Liver (tissue), 9 donors: Measurements from ENCODE around the gene ZNF423. TPM values are rescaled to one million over a fixed set of nuclear protein-coding genes. Genes with fewer than 3 reads are reported as not detected.

Source experiments
- DNase-seq: peaks from one replicate; pipeline ENCODE4 v3.0.0-alpha.2; 2017; ENCODE audit warnings: low spot score
- H3K27ac ChIP-seq, 2 donors: one replicate each; pipeline ENCODE4 v1.7.0; 2013; ENCODE audit warnings: inconsistent platforms in 2 of 2, low read length in 2 of 2, control low read depth in 1 of 2, low read depth in 1 of 2, mild to moderate bottlenecking in 1 of 2
- H3K27me3 ChIP-seq, 4 donors: one replicate each; pipeline versions ENCODE4 v1.6.1 to v1.7.0; 2013; ENCODE audit warnings: low read length in 3 of 4, inconsistent platforms in 1 of 4, mild to moderate bottlenecking in 1 of 4, moderate library complexity in 1 of 4; ENCODE audit not compliant: control insufficient read depth in 4 of 4, insufficient read depth in 4 of 4
- H3K36me3 ChIP-seq, 4 donors: one replicate each; pipeline versions ENCODE4 v1.6.1 to v1.7.0; 2013; ENCODE audit warnings: low read length in 3 of 4, mild to moderate bottlenecking in 3 of 4, low read depth in 1 of 4, moderate library complexity in 1 of 4; ENCODE audit not compliant: control insufficient read depth in 4 of 4, insufficient read depth in 3 of 4
- H3K4me1 ChIP-seq, 4 donors: one replicate each; pipeline versions ENCODE4 v1.6.1 to v1.7.0; 2013; ENCODE audit warnings: low read length in 3 of 4, mild to moderate bottlenecking in 3 of 4, moderate library complexity in 1 of 4; ENCODE audit not compliant: control insufficient read depth in 4 of 4, insufficient read depth in 4 of 4
- H3K4me3 ChIP-seq, 3 donors: one replicate each; pipeline versions ENCODE4 v1.6.1 to v1.7.0; 2013; ENCODE audit warnings: low read length in 3 of 3, control low read depth in 1 of 3, low read depth in 1 of 3, mild to moderate bottlenecking in 1 of 3
- H3K9ac ChIP-seq, 2 donors: one replicate each; pipeline ENCODE4 v1.7.0; 2013; ENCODE audit warnings: low read length in 2 of 2, mild to moderate bottlenecking in 2 of 2, moderate library complexity in 2 of 2, control low read depth in 1 of 2, low read depth in 1 of 2
- H3K9me3 ChIP-seq, 4 donors: one replicate each; pipeline versions ENCODE4 v1.6.1 to v1.7.0; 2013; ENCODE audit warnings: low read length in 3 of 4; ENCODE audit not compliant: control insufficient read depth in 4 of 4
- ATF3 ChIP-seq: IDR thresholded peaks from 2 replicates; pipeline ENCODE4 v1.6.1; 2016; ENCODE audit warnings: antibody characterized with exemption
- CTCF ChIP-seq: fragments of 150-350 bp; IDR thresholded peaks from 2 replicates; pipeline ENCODE4 v1.5.1; 2017; ENCODE audit warnings: improper control_type of control experiment, low read depth, low read length; ENCODE audit not compliant: missing input control
- EGR1 ChIP-seq, 2 donors: IDR thresholded peaks; 2 replicates each; pipeline ENCODE4 v1.6.1; 2016 to 2018; ENCODE audit warnings: antibody characterized with exemption in 2 of 2, low read depth in 2 of 2
- FOXA1 ChIP-seq: IDR thresholded peaks from 2 replicates; pipeline ENCODE4 v1.6.1; 2016; ENCODE audit warnings: antibody characterized with exemption
- FOXA2 ChIP-seq: IDR thresholded peaks from 2 replicates; pipeline ENCODE4 v1.6.1; 2016; ENCODE audit warnings: antibody characterized with exemption
- GABPA ChIP-seq, 2 donors: IDR thresholded peaks in 1 of 2; conservative IDR thresholded peaks in 1 of 2; 2 replicates each; pipeline ENCODE4 v1.6.1; 2016; ENCODE audit warnings: antibody characterized with exemption in 2 of 2, mild to moderate bottlenecking in 1 of 2, moderate library complexity in 1 of 2
- HNF4A ChIP-seq, 2 donors: conservative IDR thresholded peaks; 2 replicates each; pipeline ENCODE4 v1.6.1; 2016; ENCODE audit warnings: antibody characterized with exemption in 2 of 2, mild to moderate bottlenecking in 2 of 2
- HNF4G ChIP-seq: IDR thresholded peaks from 2 replicates; pipeline ENCODE4 v1.6.1; 2016; ENCODE audit warnings: antibody characterized with exemption
- JUND ChIP-seq, 2 donors: IDR thresholded peaks; 2 replicates each; pipeline ENCODE4 v1.6.1; 2016; ENCODE audit warnings: antibody characterized with exemption in 2 of 2
- MAX ChIP-seq: IDR thresholded peaks from 2 replicates; pipeline ENCODE4 v1.6.1; 2016; ENCODE audit warnings: antibody characterized with exemption
- NR2F2 ChIP-seq: IDR thresholded peaks from 2 replicates; pipeline ENCODE4 v1.6.1; 2016; ENCODE audit warnings: antibody characterized with exemption
- RAD21 ChIP-seq, 2 donors: IDR thresholded peaks; 2 replicates each; pipeline ENCODE4 v1.6.1; 2016; ENCODE audit warnings: antibody characterized with exemption in 2 of 2, mild to moderate bottlenecking in 2 of 2
- REST ChIP-seq: IDR thresholded peaks from 2 replicates; pipeline ENCODE4 v1.6.1; 2016; ENCODE audit warnings: antibody characterized with exemption, mild to moderate bottlenecking
- RXRA ChIP-seq, 2 donors: IDR thresholded peaks; 2 replicates each; pipeline ENCODE4 v1.6.1; 2017 to 2018; ENCODE audit warnings: antibody characterized with exemption in 2 of 2, mild to moderate bottlenecking in 1 of 2
- SP1 ChIP-seq: IDR thresholded peaks from 2 replicates; pipeline ENCODE4 v1.6.1; 2018; ENCODE audit warnings: antibody characterized with exemption, mild to moderate bottlenecking
- TAF1 ChIP-seq: conservative IDR thresholded peaks from 2 replicates; pipeline ENCODE4 v1.6.1; 2016; ENCODE audit warnings: antibody characterized with exemption, mild to moderate bottlenecking
- YY1 ChIP-seq: IDR thresholded peaks from 2 replicates; pipeline ENCODE4 v1.6.1; 2016; ENCODE audit warnings: antibody characterized with exemption, mild to moderate bottlenecking
- ZBTB33 ChIP-seq: IDR thresholded peaks from 2 replicates; pipeline ENCODE4 v1.6.1; 2016; ENCODE audit warnings: antibody characterized with exemption
- WGBS: extraction: QIAGEN DNeasy Blood & Tissue Kit; methylation state at CpG from one replicate; pipeline ENCODE4 v1.1.7; 2013; 5-methylcytosine and 5-hydroxymethylcytosine counted together
- polyA plus RNA-seq, 2 donors: library from polyadenylated mRNA; stranded (reverse) in 1 of 2; unstranded in 1 of 2; fragments of 200-250 nt in 1 of 2; fragments of >200 nt in 1 of 2; fragmentation: Nextera tagmentation in 1 of 2; extraction: Ambion mirVana in 1 of 2; gene quantifications; one replicate each; pipeline versions ENCODE4 v1.2.1 to v1.2.3, GENCODE V29; 2013 to 2015
- total RNA-seq, 2 donors: library from RNA; depleted of rRNA; stranded (reverse); fragments of >200 nt; gene quantifications; one replicate each; pipeline ENCODE4 v1.2.3, GENCODE V29; 2014
- donor health status: healthy.
- donor health status: healthy.
- donor health status: healthy.
- donor health status: healthy.
- donor health status: healthy.

ZNF423 gene
- total and polyA plus RNA-seq, 4 donors: 0.24 to 1.6 (median 0.39) TPM

DNA sequence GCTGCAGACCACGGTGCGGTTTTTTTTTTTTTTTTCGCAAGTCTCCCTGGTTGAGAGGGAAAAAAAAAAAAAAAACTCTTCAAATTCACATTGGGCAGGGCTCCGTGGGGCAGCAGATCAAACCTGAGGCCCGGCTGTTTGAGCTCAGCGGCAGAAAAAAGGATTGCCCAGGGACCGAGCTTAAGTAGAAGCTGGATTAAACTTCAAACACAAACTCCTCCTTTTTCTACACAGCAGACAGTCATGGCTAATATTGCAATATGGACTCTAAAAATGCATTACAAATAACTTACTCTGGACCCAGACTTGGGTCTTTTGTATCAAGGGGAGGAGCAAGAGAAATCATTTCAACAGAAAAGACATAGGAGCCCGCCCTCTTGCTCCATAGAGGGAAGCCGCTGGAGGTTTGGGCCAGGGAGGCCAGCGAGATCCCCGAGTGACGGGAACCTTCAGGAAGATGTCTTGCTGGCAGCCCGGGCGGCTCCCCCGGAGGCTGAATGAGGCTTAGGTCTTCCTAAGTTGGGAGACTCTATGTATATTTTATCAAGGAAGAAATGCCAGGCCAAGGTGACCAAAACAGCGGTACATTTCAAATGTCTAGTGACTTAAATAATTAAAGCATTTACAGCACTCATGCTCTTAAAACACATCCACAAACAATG, 167.7 kb downstream of the ZNF423 start:
- Histone ChIP-seq H3K36me3 (no peaks in the 10 kb centered on the region), H3K27me3 (no peaks in the 10 kb centered on the region), H3K4me3 (no peak overlapping the region), H3K9ac (no peak overlapping the region), H3K27ac (no peak overlapping the region), H3K4me1 (no peaks in the 10 kb centered on the region), H3K9me3 (no peaks in the 10 kb centered on the region)
- no peak for TF ChIP-seq NR2F2
- WGBS: 82% methylated on average over 16 of the region's 16 CpGs
- DNase-seq: no peak

- H3K4me3 ChIP-seq: no peak overlapping the region
- no peaks in the 10 kb centered on the region for H3K27me3 ChIP-seq
- 73% methylated on average over 8 of the region's 8 CpGs for WGBS
- no peaks in the 10 kb centered on the region for H3K4me1 ChIP-seq
- H3K9me3 ChIP-seq: no peaks in the 10 kb centered on the region
- H3K36me3 ChIP-seq: no peaks in the 10 kb centered on the region
- no peak for DNase-seq
- H3K9ac ChIP-seq: no peak overlapping the region
- TF ChIP-seq FOXA1 (no peak), NR2F2 (no peak), EGR1 (IDR thresholded peaks at IDR 0.05; ENCODE audit: low read depth in 2 of 2) (no peak), HNF4G (no peak), ATF3 (no peak), SP1 (no peak), FOXA2 (no peak), TAF1 (no peak), GABPA (IDR thresholded peaks at IDR 0.05 in 1 of 2, conservative IDR thresholded peaks at IDR 0.05 in 1 of 2) (no peak), YY1 (no peak), MAX (no peak), RXRA (IDR thresholded peaks at IDR 0.05) (no peak)
- no peak overlapping the region for H3K27ac ChIP-seq
These were observed 168.4 kb downstream of the ZNF423 start for GRCh38 chr16:49687476-49688002.

GRCh38 chr16:49684696-49685095, 171.2 kb downstream of the ZNF423 start:
- H3K27ac ChIP-seq: no peak overlapping the region
- no peaks in the 10 kb centered on the region for H3K4me1 ChIP-seq
- WGBS: 93% methylated on average over 10 of the region's 10 CpGs
- no peak overlapping the region for H3K4me3 ChIP-seq
- H3K9me3 ChIP-seq: peaks cover 2 to 14% (median 6%) of the 10 kb centered on the region in 4 donors
- no peaks in the 10 kb centered on the region for H3K36me3 ChIP-seq
- no peak overlapping the region for H3K9ac ChIP-seq
- no peaks in the 10 kb centered on the region for H3K27me3 ChIP-seq
- no peak for DNase-seq
- TF ChIP-seq RAD21 (IDR thresholded peaks at IDR 0.05) (no peak), FOXA1 (no peak), HNF4G (no peak), GABPA (IDR thresholded peaks at IDR 0.05 in 1 of 2, conservative IDR thresholded peaks at IDR 0.05 in 1 of 2) (no peak), SP1 (no peak), REST (no peak), YY1 (no peak), ZBTB33 (no peak), HNF4A (conservative IDR thresholded peaks at IDR 0.05) (no peak), JUND (IDR thresholded peaks at IDR 0.05) (no peak), TAF1 (no peak), FOXA2 (no peak), EGR1 (IDR thresholded peaks at IDR 0.05; ENCODE audit: low read depth in 2 of 2) (no peak), NR2F2 (no peak), ATF3 (no peak), CTCF (no peak)
